Epithelial cell of proximal tubule (primary cell): ENCODE data around the gene UBE2E3. TPM values are rescaled to one million over a fixed set of nuclear protein-coding genes. Genes with fewer than 3 reads are reported as not detected.

Source experiments
- DNase-seq: peaks from one replicate; pipeline ENCODE4 v3.0.0-alpha.2; 2011; ENCODE audit warnings: low read depth
- H3K4me3 ChIP-seq: 2 replicates; pipeline ENCODE4 v1.5.1; 2011; ENCODE audit warnings: low read depth, mild to moderate bottlenecking, low read length
- CTCF ChIP-seq: conservative IDR thresholded peaks from 2 replicates; pipeline ENCODE4 v1.5.1; 2012; ENCODE audit warnings: low read depth, mild to moderate bottlenecking, low read length
- total RNA-seq: library from RNA; depleted of rRNA; stranded (reverse); fragments of >200 nt; gene quantifications from 2 replicates; pipeline ENCODE4 v1.2.3, GENCODE V29; 2015

UBE2E3 gene
- total RNA-seq, 1 donor from 2014 or later, result 70.1 TPM

- DNase-seq, result no peak
- no peak overlapping the region for H3K4me3 ChIP-seq
- TF ChIP-seq CTCF, result no peak
Observed at GRCh38 chr2:181070836-181071200, 90.4 kb downstream of the UBE2E3 start.

GRCh38 chr2:181072486-181073235 is 92.3 kb downstream of the UBE2E3 start:
- DNase-seq, result no peak
- no peak overlapping the region for H3K4me3 ChIP-seq
- TF ChIP-seq CTCF, result no peak

- no peak for DNase-seq
- no peak overlapping the region for H3K4me3 ChIP-seq
- no peak for TF ChIP-seq CTCF
Observed at GRCh38 chr2:181073896-181074295, 93.5 kb downstream of the UBE2E3 start.

- no peak overlapping the region for H3K4me3 ChIP-seq
- DNase-seq, result no peak
- no peak for TF ChIP-seq CTCF
Observed at GRCh38 chr2:181074457-181074856, 94.1 kb downstream of the UBE2E3 start.

- DNase-seq, result no peak
- no peak for TF ChIP-seq CTCF
- no peak overlapping the region for H3K4me3 ChIP-seq
Observed at GRCh38 chr2:181076658-181077057, 96.3 kb downstream of the UBE2E3 start.

- peak; percentile 71 for TF ChIP-seq CTCF
- H3K4me3 ChIP-seq, result no peak overlapping the region
- no peak for DNase-seq
Observed at GRCh38 chr2:181077128-181077709, 96.8 kb downstream of the UBE2E3 start.

GRCh38 chr2:181083140-181083539 is 102.7 kb downstream of the UBE2E3 start:
- H3K4me3 ChIP-seq, result no peak overlapping the region
- no peak for TF ChIP-seq CTCF
- no peak for DNase-seq
